NOMO-1 treated with dmso at 0.1 percent for 144 hours (cell line): Measurements from ENCODE around the gene ARL8A.
"Not testable (repeated sequence)": the region's sequence is repeated elsewhere in the genome, so short reads cannot be mapped to it uniquely, and the experiment has no call there.

Source experiments
- DNase-seq: peaks from one replicate; lab custom pipeline; 2025; ENCODE audit not compliant: unreplicated experiment; lab: John Stamatoyannopoulos, UW

Gene ARL8A

DNA sequence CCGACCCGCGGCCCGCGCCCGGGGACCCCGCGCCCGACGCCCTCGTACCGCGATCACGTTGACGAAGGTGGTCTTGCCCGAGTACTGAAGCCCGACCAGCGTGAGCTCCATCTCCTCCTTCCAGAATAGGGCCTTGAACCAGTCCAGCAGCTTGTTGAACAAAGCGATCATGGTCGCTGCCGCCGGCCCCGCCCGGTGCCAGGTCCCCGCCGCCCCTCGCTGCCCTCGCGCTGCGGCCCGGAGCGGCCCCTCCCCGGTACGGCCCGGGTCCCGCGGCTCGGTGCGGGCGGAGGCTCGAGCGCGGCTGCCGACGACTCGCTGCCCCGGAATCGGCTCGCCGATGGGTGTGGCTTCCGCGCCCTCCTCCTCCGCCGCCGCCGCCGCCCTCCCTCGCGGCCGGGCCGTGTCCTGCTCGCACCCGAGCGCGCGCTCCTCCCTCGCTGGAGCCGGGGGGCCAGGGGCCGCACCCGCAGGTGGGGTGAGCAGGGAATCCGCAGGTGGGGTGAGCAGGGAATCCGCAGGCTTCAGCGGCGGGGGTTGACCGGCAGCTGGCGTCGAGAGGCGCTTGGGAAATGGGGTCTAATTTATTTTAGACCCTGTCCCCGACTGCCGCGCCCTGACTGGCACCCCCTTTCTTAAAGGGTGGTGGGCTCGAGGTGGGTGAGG lies at the start of gene ARL8A:
TSS of gene ARL8A (minus strand) at position 336 of the 666 bp plus-strand sequence. CDS start at position 171, 165 bp downstream.
- DNase-seq = no peak

DNA sequence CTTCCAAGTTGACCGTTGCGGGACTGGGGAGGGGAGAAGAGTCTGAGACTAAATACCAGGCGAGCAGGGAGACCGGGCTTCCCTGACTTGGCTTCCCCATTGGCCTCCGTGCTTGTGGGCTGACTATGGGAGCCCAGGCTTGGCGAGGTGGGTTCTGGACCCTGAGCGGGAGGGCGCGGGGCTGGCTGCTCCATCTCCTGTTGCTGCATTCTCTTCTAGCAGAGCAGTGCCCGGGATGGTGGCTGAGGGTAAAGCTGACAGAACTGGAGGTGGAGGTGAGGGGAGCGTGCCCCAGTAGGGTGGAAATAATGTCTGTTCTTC lies 49.8 kb upstream of the ARL8A start:
- DNase-seq = no peak

DNA sequence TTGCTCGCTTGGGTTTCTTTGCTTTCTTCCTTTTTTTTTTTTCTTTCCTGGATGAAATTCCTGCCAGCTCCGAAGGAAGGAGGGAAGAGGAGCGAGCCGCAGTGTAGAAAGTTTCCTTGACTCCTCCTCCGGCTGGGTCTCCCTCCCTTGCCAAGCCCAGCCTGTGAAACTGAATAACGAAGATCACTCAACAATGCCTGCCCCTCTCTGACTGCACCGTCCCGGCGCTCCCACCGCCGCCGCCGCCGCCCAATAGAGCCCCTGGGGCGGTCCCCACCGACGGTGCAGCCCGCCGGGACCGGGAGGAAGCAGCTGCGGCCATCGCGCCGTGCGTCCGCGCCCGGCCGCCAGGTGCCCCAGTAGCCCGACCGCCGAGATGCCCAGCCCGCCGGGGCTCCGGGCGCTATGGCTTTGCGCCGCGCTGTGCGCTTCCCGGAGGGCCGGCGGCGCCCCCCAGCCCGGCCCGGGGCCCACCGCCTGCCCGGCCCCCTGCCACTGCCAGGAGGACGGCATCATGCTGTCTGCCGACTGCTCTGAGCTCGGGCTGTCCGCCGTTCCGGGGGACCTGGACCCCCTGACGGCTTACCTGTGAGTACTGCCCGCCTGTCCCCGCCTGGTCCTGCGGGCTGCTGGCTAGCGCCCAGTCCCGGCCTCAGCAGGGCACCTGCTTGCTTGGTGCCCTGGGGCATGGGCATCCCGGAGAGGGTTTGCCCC lies 49.2 kb upstream of the ARL8A start, which contains the start of gene LGR6:
TSS of gene LGR6 (plus strand) at position 186 of the 714 bp plus-strand sequence. CDS start at position 377, 191 bp downstream.
- DNase-seq = no peak

GRCh38 chr1:202192770-202193613 lies 48.5 kb upstream of the ARL8A start:
- no peak for DNase-seq

- DNase-seq = not testable (repeated sequence)
Observed at GRCh38 chr1:202191391-202191790, 46.9 kb upstream of the ARL8A start.

GRCh38 chr1:202189918-202190715 lies 45.6 kb upstream of the ARL8A start:
- DNase-seq = no peak

- peak; percentile 4 for DNase-seq
Observed at GRCh38 chr1:202189001-202189790, 44.7 kb upstream of the ARL8A start.

- no peak for DNase-seq
Observed at GRCh38 chr1:202187697-202188407, 43.3 kb upstream of the ARL8A start.

GRCh38 chr1:202187041-202187671 lies 42.6 kb upstream of the ARL8A start:
- DNase-seq = no peak

DNA sequence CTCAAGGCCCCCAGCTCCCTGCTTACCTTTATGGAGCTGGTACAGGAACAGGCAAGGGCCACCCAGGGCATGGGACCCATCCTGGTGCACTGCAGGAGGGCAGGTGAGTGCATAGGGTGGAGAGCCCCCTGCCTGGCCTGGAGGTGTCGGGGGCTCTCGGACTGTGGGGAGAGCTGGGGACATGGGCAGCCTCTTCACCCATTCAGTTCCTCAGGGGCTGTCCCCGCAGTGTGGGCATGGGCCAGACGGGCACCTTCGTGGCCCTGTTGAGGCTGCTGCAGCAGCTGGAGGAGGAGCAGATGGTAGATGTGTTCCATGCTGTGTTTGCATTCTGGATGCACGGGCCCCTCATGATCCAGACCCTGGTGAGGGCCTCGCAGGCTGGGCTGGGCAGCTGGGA lies 41.8 kb upstream of the ARL8A start:
- no peak for DNase-seq

- peak; percentile 39 for DNase-seq
Observed at GRCh38 chr1:202184750-202185460, 40.4 kb upstream of the ARL8A start.

GRCh38 chr1:202182040-202182877 lies 37.7 kb upstream of the ARL8A start:
- DNase-seq = no peak

DNA sequence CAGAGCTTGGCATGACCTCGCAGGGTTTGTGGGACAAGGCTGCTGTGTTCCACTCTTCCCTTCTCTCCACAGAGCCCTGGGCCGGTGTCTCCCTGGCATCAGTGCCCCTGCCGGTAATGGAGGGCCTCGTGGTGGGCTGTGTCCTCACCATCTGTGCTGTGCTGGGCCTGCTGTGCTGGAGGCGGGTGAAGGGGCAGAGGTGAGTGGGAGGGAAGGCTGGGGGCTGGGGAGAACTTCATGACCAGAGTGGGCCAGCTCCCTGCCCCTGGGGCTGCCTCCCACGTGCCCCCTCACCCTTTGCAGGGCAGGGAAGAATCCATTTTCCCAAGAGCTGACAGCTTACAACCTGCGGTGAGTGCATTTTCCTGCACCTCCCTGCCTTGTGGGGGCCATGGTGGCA lies 37.0 kb upstream of the ARL8A start:
- no peak for DNase-seq

DNA sequence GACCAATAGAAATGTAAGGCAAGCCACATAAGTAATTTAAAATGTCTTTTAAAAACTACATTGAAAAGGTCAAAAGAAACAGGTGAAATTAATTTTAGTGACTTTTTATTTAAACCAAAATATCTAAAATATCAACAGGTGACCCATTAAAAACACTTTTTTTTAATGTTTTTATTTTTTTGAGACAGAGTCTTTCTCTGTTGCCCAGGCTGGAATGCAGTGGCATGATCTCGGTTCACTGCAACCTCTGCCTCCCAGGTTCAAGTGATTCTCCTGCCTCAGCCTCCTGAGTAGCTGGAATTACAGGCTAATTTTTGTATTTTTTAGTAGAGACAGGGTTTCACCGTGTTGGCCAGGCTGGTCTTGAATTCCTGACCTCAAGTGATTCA lies 36.2 kb upstream of the ARL8A start:
- DNase-seq = not testable (repeated sequence)

DNA sequence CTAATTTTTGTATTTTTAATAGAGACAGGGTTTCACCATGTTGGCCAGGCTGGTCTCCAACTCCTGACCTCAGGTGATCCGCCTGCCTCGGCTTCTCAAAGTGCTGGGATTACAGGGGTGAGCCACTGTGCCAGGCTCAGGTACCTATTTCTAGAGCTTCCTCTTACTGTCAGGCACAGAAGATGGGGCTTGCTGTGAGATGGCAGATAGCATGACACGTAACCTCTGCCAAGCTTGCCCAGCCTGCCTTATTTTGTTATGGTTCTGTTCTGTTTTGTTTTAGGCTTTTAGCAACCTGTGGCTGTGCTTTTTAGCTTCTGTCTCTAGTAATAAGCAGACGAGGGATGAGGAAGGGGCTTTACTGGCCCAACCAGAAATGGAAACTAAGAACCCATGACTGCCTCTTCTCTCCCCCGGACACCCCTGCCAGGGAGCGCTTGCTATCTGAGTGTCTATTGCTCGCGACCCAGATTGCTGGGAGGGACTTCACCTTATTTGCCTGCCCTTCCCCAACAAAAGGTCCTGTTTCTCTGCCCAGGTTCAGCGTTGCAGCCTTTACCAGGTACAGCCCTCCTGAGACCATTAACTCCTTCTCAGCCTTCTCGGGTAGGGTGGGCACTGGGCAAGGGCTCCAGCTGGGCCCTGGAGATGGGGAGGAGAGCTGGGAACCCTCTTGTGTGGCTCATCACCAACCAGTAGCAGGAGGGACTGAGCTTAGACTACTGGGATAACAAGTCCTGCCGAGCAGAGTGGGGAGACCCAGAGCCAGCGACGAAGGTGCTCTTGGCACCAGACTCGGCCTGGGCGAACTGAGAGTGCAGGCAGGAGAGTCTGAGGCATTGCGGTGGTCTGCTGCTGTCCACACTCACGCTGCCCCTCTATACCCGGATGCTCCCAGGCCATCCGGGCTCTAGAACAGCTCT lies 35.6 kb upstream of the ARL8A start:
- DNase-seq = no peak
